HL-60/S4 treated with phorbol 12-myristate 13-acetate at 8.2 ng/mL for 4 days and 3 days (cell line): ENCODE results near the gene TMED6.

Experiments used
- in situ Hi-C: fragments of 300-500 bp; cut with MboI; formaldehyde crosslinking; loops from 2 replicates; pipeline ENCODE4 v1.15.0; 2022; ENCODE audit warnings: low sequenced_read_pairs

TMED6 gene

DNA sequence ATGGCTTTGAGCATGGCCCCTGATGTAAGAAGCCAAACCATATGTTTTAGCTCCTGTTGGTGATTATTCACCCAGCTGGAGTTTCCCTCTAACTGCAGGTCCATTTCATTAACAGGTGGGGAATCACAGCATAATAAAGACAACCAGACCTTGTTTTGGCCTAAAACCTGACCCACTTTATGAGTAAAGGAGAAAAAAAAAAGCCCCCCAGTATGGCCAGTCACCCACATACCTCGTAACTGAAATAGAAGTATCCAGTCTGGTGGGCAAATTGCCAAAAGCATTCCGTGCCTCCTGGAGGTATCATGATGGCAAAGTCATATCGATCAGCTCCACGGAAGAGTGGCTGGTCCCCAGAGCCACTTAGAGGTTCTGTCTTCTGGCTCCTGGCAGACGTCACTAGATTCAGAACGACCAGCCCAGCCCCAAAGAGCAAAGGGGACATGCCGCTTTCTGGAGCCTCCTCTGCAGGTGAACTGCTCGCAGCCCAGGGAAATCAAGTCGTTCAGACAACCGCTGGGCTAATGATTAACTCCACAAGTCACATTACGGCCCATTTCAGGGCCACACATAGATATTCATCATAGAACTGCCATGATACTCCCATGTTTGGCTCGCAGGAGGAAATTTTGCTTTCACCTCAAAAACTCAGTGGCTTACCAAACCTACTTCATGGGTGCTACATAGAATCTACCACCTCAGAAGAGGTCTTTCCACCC, at the start of gene TMED6:
Gene TMED6, minus strand, starts transcription at position 478 of the 719 bp plus-strand sequence. Its CDS starts 33 bp downstream, at position 445.
- in situ Hi-C loops = no loop called here

GRCh38 chr16:69399361-69399760, 47.8 kb upstream of the TMED6 start:
- in situ Hi-C loops = no loop called here

DNA sequence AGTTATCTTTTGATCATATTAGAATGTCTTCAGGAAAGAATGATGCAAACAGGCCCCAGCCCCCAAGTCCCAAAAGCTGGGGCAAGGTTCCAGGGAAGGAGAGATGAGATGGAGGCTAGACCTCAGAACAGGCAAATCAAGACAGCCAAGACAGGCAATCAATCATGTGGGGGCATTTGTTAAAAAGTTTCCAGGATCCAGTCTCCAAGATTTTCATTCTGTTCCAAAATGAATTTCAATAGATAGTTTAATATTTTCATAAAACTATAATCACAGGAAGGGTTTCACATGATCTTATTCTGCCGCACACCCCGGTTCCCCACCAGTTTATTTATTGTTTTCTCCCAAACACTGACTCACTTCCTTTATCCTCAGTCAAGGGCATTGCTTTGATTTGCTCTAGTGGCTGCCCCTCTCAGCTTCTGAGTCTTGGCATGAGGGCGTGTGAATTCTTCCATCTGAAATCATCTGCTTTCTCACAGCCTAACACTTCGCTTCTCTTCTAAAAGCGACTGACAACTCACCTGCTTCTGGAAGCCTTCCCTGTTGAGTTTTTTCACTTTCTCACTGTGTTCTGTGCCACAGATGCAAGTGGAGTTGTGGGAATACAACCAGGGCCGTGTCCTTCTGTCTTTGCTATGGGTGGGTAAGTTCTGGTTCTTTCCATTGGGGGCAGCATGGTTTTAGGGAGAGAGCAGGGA, 46.4 kb upstream of the TMED6 start:
- in situ Hi-C loops = no loop called here

DNA sequence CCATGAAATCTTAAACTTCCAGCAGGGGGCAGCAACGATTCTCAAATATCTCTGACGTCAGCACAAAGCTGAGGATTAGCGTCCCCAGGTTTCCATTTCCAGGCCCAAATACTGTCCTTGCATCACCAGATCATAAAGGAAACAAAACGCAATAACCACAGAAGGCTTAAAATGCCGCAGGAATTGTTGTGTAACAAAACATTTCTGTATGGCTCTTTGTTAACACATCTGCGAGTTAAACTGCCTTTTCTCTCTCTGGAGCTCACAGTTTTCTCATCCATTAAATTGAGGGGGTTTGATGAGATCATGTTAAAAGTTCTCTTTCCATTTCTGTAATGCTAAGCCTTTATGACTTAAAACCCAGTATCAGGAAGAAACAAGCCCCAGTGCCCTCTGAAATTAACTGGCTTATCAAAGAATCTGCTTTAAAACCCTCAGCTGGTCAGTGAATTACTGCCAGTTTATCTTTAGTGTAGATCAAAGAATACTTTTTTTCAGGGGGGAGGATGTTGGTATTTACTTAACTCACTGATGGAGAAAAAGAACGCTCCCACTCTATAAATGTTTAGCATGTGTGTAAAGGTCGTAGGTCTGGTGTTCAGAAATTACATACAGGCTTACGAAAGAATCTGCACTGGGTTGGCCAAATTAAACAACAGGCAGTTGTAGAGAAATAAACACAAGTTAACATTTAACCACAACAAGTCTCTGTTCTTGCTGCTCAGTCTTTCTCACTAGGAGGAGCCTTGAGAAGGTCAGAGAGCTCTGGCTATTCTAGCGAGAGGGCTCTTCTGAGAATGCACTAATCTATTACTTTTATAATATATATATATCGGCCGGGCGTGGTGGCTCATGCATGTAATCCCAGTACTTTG, 44.8 kb upstream of the TMED6 start:
- in situ Hi-C loops = no loop called here

- in situ Hi-C loops = no loop called here
Measured at GRCh38 chr16:69395859-69396186, 44.2 kb upstream of the TMED6 start.

- in situ Hi-C loops = no loop called here
Measured at GRCh38 chr16:69393898-69394849, 42.6 kb upstream of the TMED6 start.

GRCh38 chr16:69386596-69386995, 35.0 kb upstream of the TMED6 start:
- in situ Hi-C loops = no loop called here

DNA sequence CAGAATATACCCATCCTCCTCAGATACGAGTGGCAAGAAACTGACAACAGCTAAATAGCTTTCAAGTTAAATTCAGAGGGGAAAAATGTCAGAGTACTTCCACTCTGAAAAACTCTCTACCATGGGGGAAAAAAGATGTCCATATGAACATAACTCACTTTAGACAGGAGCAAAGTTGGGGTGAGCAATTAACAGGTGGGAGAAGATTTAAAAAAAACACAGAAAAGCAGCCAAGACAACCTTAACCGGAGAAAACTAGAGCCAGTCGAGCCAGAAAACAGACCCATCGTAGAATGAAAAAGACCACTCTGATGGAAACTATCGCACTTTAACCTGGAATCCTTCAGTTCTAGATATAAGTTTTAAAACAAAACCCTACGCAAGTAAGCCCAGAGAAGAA, 33.4 kb upstream of the TMED6 start:
- in situ Hi-C loops = no loop called here

DNA sequence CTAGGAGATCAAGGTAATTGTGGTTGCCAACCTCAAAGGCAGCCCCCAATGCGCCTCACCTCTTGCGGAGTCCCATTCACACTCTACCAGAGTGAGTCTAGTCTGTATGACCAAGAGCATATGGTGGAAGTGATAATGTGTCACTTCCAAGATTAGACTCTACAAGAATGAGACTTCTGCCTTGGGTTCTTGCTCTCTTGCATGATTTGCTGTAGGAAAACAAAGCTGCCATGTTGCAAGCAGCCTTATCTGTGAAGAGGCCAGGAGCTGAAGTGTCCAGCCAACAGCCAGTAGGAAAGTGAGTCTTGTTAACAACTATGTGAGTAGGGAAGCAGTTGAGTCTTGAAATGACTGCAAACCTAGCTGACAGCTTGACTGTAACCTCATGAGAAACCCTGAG, 30.8 kb upstream of the TMED6 start:
- in situ Hi-C loops = no loop called here

GRCh38 chr16:69381231-69381630, 29.6 kb upstream of the TMED6 start:
- in situ Hi-C loops = no loop called here

DNA sequence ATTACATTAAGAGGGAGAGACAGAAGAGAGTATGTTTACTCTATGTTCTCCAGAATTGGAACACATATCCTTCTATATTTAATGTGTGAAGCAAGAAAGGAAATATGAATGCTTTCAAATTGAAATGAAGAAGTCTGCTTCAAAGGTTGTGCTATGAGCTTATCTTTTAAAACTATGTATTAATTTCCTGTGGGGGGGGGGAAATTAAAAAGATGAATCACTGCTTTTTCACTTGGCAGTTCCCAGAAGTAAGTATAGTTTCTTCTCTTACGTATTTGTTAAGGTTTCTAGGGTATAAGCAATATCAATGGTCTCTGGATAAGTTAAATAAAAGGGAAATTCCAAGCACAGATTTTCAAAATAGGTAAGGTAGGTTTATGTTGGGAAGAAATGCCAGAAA, 27.2 kb upstream of the TMED6 start:
- in situ Hi-C loops = no loop called here

GRCh38 chr16:69378036-69378435, 26.4 kb upstream of the TMED6 start:
- in situ Hi-C loops = no loop called here

GRCh38 chr16:69376393-69377059, 24.9 kb upstream of the TMED6 start:
- in situ Hi-C loops = no loop called here

GRCh38 chr16:69373019-69373418, 21.4 kb upstream of the TMED6 start:
- in situ Hi-C loops = no loop called here

DNA sequence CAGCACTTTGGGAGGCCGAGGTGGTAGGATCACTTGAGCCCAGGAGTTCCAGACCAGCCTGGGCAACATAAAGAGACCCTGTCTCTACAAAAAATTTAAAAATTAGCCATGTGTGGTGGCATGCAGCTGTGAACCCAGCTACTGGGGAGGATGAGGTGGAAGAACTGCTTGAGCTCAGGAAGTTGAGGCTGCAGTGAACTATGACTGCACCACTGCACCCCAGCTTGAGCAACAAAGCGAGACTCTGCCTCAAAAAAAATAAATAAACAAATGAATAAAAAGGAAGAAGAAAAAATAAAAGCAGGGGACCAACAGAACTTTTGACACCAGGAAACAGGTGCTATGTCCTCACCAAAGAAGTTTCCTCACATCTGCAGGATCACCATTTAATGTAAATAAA, 20.0 kb upstream of the TMED6 start:
- in situ Hi-C loops = no loop called here

DNA sequence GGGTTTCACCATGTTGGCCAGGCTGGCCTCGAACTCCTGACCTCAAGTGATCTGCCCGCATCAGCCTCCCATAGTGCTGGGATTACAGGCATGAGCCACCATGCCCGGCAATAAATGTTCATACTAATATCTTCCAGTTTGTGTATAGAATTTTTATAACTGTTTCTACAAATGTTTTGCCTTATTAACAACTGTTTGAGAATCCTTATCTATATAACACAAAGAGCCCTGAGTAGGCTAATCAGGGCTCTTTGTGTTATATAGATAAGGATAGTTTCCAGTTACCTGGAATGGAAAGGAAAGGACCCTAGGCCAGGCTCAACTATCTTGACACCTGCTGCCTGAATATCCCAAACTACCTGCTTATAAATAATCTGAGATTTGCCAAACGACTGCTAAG, 17.3 kb upstream of the TMED6 start:
- in situ Hi-C loops = no loop called here

GRCh38 chr16:69367980-69368379, 16.4 kb upstream of the TMED6 start:
- in situ Hi-C loops = no loop called here

DNA sequence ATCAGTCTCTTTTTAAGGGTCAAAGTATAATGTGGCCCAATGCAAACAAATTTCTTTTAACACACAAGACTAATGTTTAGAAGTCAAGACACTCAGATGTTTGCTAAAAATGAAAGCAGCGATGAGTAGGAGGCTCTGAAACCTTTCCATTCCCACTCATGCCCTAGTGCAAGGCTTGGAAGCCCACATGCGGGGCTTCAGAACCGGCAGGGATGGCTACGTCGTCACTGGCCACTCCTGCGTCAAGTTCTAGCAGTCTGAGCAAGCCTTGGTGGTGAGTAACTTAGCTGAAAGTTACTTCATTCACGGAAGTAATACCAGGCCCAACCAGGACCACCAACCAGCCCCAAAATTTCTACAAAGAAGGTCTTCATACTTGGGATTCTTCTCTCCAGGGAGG, 14.8 kb upstream of the TMED6 start:
- in situ Hi-C loops = no loop called here

DNA sequence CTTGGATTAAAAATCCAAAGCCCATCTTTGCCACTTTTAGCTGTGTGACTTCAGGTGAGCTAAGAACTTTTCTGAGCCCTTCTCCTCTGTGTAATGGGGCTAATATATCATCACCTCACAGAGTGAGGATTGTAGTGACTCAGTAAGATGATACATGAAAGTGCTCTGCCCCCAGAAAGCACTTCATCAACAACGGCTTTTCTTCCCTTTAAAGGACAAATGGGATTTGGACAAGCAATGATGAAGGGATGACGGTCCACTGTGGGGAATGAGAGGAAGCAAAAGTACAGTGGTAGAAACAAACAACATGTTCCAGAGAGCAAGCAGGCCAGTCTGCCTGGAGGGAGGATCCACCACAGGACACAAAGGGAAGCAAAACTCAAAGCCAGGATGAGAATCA, 14.3 kb upstream of the TMED6 start:
- in situ Hi-C loops = no loop called here

GRCh38 chr16:69364088-69364487, 12.5 kb upstream of the TMED6 start:
- in situ Hi-C loops = no loop called here
